GM19043 (cell line): ENCODE results near the gene KBTBD4.

Experiments used
- ATAC-seq: cut with Tn5 transposase; IDR thresholded peaks from one replicate; pipeline ENCODE4 v1.9.1; 2021; ENCODE audit warnings: low read depth; ENCODE audit not compliant: unreplicated experiment

Gene KBTBD4

DNA sequence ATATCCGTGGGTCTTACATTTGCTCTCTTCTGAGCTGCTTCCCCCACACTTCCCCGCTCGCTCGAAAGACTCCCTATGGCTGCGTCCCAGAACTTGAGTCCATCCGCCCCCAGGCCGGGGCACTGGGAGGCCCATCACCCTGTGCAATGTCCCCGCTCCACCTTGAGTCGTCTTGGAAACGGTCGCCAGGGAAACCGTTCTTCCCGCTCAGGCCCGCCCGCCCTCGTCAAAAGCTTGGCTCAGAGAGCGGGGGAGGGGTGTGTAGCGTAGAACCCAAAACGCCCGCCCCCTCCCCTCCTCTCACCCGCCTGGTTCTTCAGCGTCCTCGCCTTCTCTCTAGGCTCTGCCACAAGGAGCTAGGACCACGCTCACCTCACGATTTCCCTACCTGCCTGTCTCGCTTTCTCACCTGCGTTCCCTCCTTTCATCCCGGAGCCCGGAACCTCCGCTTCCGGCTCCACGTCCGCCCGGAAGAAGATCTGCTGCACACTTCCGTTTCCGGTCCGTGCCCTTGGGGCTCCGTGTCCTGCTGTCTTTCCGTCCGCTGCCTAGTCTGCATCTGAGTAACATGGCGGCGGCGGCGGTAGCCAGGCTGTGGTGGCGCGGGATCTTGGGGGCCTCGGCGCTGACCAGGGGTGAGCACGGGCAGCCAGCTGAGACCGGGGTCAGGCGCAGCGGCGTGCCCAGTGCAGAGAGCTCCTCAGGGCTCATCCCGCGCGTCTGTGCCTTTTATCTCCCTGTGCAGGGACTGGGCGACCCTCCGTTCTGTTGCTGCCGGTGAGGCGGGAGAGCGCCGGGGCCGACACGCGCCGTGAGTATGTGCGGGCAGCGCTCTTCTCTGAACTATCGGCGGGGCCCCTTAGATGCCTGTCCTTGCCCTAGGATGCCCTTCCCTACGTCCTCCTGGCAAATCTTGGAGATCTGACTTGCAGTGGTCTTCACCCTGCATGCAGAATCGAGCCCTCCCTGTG, at the start of gene KBTBD4, which contains the start of gene NDUFS3:
Gene KBTBD4, minus strand, starts transcription at position 447 of the 971 bp plus-strand sequence. Its CDS starts 19 bp downstream, at position 428.
Gene NDUFS3, plus strand, starts transcription at position 551 of the 971 bp plus-strand sequence. Its CDS starts 18 bp downstream, at position 569.
- peak; percentile 95 for ATAC-seq

- ATAC-seq, result no peak
Measured at GRCh38 chr11:47628026-47628425, 49.3 kb upstream of the KBTBD4 start.

GRCh38 chr11:47626234-47626633, 47.5 kb upstream of the KBTBD4 start:
- no peak for ATAC-seq

- no peak for ATAC-seq
Measured at GRCh38 chr11:47620836-47621378, 42.1 kb upstream of the KBTBD4 start.

DNA sequence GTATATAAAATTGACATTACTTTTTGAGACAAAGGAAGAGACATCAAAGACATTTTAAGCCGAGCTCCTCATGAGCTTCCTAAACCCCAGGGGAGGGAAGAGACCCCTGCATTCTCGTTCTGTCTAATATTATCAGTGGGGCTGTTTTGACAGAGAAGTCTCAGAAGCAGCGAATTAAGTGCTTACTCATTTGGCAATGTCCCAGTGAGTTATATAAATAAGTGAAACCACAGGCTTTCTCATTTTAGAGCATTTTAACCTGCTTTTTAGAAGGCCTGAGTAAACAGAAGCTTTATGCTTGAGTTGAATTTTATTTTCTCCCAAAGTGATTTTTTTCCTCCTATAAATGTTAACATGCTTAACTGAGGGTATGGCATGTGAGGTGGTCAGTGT, 38.6 kb upstream of the KBTBD4 start:
- ATAC-seq, result no peak

- no peak for ATAC-seq
Measured at GRCh38 chr11:47616726-47617416, 38.1 kb upstream of the KBTBD4 start.

GRCh38 chr11:47615249-47615648, 36.5 kb upstream of the KBTBD4 start:
- no peak for ATAC-seq

DNA sequence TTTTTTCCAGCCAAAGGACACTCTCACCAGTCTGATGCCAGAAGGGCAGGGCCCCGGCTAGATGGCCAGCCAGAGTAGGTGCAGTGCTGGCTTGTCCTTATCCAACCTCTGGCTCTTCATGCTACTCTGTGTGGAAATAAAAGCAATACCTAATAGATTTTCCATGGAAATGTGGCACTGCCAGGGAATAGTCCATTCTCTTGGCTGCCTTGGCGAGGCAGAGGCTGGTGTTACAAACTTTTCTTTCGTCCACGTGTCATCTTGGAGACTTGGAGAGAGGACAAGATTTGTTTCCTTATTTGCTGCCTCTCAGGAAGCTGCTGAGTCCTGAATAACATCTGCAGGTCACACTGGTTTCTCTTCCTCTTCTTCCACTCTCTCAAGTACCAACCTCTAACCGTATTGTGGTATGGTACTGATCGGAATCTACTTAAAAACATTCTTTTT, 32.6 kb upstream of the KBTBD4 start:
- ATAC-seq, result peak; percentile 89

GRCh38 chr11:47609675-47610074, 30.9 kb upstream of the KBTBD4 start:
- ATAC-seq, result no peak

- no peak for ATAC-seq
Measured at GRCh38 chr11:47607380-47607779, 28.6 kb upstream of the KBTBD4 start.

DNA sequence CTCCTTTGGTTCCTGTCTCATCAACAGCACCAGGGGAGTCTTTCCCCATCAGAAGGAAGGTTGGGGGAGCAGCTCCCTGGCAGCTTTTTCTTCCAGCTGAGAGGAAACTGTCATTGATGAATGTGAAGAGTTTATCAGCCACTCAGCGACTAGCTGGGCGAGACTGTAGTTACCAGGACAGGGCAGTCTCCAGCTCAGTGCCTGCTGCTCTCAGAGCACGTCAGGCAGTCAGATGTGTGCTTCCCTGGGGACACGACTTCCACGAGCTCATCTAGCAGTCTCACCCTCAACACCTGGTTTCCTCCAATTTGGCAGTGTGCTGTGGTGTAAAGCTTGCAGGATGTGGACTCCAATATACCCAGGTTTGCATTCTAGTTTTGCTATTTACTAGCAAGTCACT, 28.0 kb upstream of the KBTBD4 start:
- no peak for ATAC-seq

GRCh38 chr11:47605921-47606320, 27.2 kb upstream of the KBTBD4 start:
- ATAC-seq, result no peak

DNA sequence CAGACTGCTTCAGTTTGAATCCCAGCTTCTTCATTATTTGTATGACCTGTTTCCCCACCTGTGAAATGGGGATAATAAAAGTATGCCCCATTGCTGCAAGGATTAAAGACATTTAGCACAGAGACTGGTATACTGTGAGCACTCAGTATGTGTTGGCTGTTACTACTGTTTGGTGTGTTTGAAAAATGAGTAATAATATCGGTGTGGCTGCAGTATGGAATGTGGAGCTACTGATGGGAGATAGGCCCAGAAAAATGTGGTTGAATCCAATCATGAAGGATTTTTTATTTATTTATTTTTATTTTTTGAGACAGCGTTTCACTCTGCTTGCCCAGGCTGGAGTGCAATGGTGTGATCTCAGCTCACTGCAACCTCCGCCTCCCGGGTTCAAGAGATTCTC, 24.5 kb upstream of the KBTBD4 start:
- no peak for ATAC-seq

- no peak for ATAC-seq
Measured at GRCh38 chr11:47599902-47600301, 21.1 kb upstream of the KBTBD4 start.

DNA sequence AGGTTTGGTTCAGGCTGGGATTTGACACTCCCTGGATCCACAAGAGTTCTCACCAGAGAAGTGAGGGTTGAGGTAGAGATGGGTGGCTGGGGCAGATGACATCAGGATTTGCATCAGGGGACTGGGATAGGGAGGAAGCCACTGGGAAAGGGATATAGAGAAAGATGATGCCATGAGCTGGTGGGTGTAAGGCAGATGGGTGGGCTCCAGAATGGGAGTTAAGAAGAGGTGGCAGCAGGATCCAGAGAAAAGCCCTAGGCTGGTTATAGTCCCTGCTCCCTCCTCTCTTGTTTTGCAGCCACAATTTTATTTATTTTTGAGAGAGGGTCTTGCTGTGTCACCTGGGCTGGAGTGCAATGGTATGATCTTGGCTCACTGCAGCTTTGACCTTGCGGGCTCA, 17.2 kb upstream of the KBTBD4 start:
- ATAC-seq, result no peak

GRCh38 chr11:47595029-47595428, 16.3 kb upstream of the KBTBD4 start:
- no peak for ATAC-seq

DNA sequence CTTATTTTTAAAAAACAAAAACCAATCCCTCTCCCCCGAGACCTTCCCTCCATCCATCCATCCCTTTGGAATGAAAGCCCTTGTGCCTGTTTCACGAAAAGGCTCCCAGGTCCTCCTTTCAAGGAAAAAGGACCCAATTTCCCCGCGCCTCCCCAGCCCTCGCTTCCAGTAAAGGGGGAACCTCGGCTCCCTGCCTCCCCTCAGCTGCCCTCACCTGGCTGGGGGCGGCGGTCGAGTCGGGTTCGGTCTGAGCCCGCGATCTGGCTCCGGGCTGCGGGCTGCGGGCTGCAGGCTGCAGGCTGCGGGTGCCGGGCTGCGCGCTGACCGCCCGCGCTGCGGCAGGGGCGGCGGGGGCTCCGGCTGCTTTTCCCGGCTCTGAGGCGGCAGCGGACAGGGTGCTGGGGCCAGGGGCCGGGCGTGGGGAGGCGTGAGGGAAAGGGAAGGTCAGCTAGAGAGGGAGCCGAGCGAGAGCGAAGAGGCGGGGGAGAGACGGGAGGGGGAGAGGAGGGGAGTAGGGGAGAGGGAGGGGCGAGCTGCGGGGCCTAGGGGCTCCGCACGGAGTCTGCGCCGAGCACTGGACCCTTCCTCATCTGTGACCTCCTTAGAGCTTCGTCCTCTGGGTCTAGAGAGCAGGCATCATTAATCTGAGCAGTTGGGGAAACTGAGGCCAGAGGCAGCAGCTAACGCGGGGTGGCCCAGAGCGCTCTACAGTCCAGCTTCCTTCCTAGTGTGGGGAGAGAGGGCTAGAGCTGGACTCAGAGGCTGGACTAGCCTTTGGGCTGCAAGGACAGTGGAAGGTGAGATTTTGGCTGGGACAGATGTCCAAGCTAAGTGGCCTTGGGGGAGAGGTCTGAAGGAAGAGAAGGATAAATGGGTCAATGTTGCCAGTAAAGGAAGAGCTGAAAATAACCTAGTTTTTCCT, 15.4 kb upstream of the KBTBD4 start, which contains the start of gene C1QTNF4:
Gene C1QTNF4, minus strand, starts transcription at position 478 of the 922 bp plus-strand sequence. CDS start 3,601 bp downstream, outside the sequence.
- no peak for ATAC-seq

GRCh38 chr11:47593492-47593933, 14.7 kb upstream of the KBTBD4 start:
- ATAC-seq, result no peak

GRCh38 chr11:47592970-47593369, 14.2 kb upstream of the KBTBD4 start:
- ATAC-seq, result no peak

- ATAC-seq, result no peak
Measured at GRCh38 chr11:47592251-47592650, 13.5 kb upstream of the KBTBD4 start.
